Astrocyte of the spinal cord (primary cell): ENCODE results near the gene ZNF746.

Experiments
- DNase-seq: peaks from one replicate; pipeline ENCODE4 v3.0.0; 2011; ENCODE audit warnings: low read depth, low spot score
- H3K4me3 ChIP-seq: 2 replicates; pipeline ENCODE4 v1.5.1; 2011; ENCODE audit warnings: low read depth, mild to moderate bottlenecking, low read length, moderate library complexity
- in situ Hi-C: cut with HindIII; loops from 2 replicates; pipeline ENCODE4 v1.10.0; 2017; ENCODE audit warnings: low sequenced_read_pairs
- TF ChIP-seq, protein P1 (sequence below): IDR thresholded peaks from 2 replicates; pipeline ENCODE4 v1.5.1; 2012; ENCODE audit warnings: low read depth, mild to moderate bottlenecking, low read length, inconsistent platforms

ZNF746 gene

DNA sequence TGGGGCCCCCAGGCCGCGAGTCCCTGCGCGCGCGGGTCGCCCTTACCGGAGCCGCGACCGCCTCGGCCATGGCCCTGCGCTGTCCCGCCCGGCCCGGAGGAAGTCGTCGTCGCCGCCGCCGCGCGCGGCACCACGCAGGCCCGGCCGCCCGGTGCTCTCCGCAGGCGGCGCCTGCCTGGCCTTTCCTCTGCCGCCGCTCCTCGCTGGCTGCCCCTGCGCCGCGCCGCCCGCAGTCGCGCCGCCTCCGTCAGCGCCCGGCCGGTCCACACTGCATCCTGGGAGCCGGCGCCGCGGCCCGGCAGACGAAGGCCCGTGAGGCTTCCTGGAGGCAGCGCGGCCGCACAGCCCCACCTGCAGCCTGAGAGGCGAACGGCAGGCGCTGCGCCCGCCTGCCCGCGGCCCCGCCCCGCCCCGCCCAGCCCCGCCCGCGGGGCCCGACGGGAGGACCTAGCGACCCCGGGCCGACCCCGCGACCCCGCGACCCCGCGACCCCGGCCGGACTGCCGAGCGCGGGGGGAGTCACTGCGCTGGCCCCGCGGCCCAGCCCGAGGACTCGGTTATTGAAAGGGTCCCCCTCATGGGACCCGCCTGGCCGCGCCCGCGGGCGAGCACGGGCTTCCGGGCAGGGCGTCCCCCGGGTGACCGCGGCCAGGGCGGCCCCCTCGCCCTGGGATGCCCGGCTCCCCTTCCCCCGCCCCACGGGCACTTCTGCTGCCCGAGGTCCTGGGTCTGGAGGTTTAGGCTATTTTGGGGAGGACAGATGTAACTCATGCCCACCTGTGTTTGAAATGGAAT, at the start of gene ZNF746:
Gene ZNF746 (minus strand): TSS at position 343 of the 795 bp plus-strand sequence. CDS start 273 bp downstream, at position 70.
- in situ Hi-C loops, result no loop called here
- peak; percentile 76 for DNase-seq
- H3K4me3 ChIP-seq, result peak within 1 kb of the TSS; percentile 67
- TF ChIP-seq, protein P1, sequence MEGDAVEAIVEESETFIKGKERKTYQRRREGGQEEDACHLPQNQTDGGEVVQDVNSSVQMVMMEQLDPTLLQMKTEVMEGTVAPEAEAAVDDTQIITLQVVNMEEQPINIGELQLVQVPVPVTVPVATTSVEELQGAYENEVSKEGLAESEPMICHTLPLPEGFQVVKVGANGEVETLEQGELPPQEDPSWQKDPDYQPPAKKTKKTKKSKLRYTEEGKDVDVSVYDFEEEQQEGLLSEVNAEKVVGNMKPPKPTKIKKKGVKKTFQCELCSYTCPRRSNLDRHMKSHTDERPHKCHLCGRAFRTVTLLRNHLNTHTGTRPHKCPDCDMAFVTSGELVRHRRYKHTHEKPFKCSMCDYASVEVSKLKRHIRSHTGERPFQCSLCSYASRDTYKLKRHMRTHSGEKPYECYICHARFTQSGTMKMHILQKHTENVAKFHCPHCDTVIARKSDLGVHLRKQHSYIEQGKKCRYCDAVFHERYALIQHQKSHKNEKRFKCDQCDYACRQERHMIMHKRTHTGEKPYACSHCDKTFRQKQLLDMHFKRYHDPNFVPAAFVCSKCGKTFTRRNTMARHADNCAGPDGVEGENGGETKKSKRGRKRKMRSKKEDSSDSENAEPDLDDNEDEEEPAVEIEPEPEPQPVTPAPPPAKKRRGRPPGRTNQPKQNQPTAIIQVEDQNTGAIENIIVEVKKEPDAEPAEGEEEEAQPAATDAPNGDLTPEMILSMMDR, result peak; percentile 52

DNA sequence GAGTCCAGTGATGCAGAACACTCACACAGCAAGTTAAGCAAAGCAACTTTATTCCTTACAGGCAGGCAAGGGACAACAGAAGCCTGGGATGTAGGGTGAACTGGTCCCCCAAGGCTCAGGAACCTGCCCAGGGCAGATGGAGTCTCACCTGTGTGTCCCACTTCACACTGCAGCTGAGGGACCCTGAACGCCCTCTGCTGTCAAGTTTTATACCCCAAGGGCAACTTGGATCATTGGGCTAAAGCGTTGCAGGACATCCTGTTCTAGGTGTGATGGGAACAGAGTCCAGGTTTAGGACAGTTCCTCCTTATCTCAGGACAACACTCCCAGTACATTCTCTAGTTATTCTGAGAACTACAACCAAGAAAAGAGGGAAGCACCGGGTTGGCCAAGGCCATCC, 49.5 kb upstream of the ZNF746 start:
- H3K4me3 ChIP-seq, result no peak overlapping the region
- TF ChIP-seq, protein P1, result no peak
- DNase-seq, result no peak
- in situ Hi-C loops, result no loop called here

DNA sequence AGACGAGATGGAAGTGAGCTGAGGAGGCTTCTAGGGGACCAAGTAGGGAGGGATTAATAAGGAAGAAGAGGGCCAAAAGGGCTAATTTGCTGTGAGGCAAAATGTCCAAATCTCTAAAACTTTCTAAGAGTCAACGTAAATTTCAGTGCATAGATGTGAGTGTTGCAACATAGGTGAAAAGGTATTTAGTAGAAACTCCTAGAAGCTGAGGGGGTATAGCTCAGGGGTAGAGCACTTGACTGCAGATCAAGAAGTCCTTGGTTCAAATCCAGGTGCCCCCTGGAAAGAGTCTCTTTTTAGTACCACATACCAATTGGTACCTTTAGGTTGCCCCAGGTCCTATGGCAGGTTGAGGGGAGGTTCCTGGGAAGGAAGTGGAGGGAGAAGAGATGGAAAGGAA, 48.7 kb upstream of the ZNF746 start:
- in situ Hi-C loops, result no loop called here
- no peak overlapping the region for H3K4me3 ChIP-seq
- TF ChIP-seq, protein P1, result no peak

DNA sequence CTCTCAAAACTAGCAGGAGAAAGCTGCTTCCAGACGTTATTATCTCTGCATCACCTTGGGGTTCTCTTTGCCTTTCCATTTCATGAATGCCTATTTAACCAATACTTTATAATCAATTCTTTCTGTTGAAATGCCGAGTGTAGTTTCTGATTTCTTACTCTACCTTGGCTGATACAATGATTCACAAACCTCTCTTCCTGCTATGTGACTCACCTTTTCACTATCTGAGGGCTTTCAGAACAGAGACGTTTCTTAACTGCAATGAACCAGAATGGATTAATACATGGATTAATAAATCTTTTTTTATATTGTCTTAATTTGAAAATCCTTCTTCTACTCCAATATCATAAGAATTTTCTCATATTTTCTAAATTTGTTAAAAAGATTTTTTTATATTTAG, 46.4 kb upstream of the ZNF746 start:
- TF ChIP-seq, protein P1, result no peak
- H3K4me3 ChIP-seq, result no peak overlapping the region
- in situ Hi-C loops, result no loop called here
- no peak for DNase-seq

More for the DNA sequence above, 48.7 kb upstream of the ZNF746 start:
- DNase-seq, result no peak

DNA sequence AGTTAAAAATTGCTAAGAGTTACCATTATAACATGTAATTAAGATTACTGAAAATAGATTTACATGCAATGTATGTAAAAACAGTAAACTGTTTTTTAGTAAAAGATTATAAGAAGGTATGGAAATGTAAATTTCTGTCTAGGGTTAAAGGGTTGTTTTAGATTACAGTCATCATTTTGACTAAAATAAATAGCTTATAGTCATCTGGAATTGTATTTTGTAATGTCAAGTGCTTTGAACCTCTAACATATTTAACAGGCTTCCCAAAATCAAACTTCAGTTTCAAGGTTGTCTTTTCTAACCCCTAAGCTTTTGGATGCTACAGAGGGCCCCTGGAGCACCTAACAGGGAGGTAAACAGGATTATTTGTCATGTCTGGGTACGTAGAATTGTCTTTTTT, 35.0 kb upstream of the ZNF746 start:
- no peak for DNase-seq
- in situ Hi-C loops, result no loop called here

DNA sequence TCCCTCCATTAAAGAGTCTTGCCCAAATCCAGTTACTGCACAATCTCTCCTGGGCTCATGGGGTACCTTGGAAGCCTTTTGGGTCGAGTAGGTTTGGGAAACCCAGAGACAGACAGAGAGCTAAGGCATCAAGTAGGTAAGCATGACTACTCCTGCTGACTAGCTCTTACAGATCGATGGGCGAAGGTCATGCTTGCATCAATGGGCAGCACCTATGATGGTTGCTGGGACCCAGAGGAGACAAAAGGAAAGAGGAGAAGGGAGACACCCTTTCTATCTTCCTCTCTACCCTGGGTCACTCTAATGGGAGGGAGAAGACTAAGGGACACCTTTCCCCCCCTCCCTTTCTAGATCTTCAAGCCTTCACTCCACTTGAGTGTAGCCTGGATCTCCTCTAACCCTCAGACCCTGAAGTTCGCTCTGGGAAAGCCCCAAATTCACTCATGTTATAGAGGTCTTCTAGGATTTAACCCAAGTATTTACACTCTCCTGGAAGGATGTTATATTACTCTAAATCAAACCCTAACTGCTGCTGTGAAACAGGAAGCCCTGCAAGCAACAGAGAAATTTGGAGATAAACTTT, 31.6 kb upstream of the ZNF746 start:
- in situ Hi-C loops, result no loop called here
- H3K4me3 ChIP-seq, result no peak overlapping the region
- TF ChIP-seq, protein P1, result no peak
- peak; percentile 4 for DNase-seq

More for the DNA sequence above, 35.0 kb upstream of the ZNF746 start:
- no peak overlapping the region for H3K4me3 ChIP-seq
- TF ChIP-seq, protein P1, result no peak
